Measurements from ENCODE around the gene CREB1.

DNA sequence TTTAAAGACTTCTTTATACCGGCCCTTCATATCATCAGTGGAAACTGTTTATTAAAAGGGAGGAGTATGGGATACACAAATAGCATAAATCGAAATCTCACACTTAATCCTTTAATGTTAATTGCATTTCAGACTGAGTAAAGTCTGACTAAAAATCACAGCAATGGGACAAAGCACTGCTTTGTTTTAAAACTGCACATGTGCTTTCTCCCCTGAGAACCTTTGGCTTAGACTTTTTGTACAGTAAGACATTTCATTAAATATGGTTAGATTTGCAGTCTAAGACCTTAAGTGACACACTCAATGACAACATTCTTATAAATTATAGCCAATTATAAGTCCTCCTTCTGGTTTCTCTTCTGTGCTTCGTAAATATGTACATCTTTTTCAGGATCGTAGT, 83.0 kb downstream of the CREB1 start:
- no peak for TF ChIP-seq POLR2A (IDR thresholded peaks at IDR 0.05)
- TF ChIP-seq, protein P1, sequence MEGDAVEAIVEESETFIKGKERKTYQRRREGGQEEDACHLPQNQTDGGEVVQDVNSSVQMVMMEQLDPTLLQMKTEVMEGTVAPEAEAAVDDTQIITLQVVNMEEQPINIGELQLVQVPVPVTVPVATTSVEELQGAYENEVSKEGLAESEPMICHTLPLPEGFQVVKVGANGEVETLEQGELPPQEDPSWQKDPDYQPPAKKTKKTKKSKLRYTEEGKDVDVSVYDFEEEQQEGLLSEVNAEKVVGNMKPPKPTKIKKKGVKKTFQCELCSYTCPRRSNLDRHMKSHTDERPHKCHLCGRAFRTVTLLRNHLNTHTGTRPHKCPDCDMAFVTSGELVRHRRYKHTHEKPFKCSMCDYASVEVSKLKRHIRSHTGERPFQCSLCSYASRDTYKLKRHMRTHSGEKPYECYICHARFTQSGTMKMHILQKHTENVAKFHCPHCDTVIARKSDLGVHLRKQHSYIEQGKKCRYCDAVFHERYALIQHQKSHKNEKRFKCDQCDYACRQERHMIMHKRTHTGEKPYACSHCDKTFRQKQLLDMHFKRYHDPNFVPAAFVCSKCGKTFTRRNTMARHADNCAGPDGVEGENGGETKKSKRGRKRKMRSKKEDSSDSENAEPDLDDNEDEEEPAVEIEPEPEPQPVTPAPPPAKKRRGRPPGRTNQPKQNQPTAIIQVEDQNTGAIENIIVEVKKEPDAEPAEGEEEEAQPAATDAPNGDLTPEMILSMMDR (IDR thresholded peaks at IDR 0.05), result no peak
- no peak for TF ChIP-seq EP300 (IDR thresholded peaks at IDR 0.05; ENCODE audit: low read depth)
- TF ChIP-seq POLR2AphosphoS5 (IDR thresholded peaks at IDR 0.05), result no peak
